GM19467 (cell line): ENCODE data around the gene PHTF2.
"Not testable (repeated sequence)": the region's sequence is repeated elsewhere in the genome, so short reads cannot be mapped to it uniquely, and the experiment has no call there.

ENCODE experiments used
- ATAC-seq: cut with Tn5 transposase; IDR thresholded peaks from one replicate; pipeline ENCODE4 v1.9.1; 2021; ENCODE audit warnings: mild to moderate bottlenecking, moderate library complexity; ENCODE audit not compliant: unreplicated experiment

Gene PHTF2

DNA sequence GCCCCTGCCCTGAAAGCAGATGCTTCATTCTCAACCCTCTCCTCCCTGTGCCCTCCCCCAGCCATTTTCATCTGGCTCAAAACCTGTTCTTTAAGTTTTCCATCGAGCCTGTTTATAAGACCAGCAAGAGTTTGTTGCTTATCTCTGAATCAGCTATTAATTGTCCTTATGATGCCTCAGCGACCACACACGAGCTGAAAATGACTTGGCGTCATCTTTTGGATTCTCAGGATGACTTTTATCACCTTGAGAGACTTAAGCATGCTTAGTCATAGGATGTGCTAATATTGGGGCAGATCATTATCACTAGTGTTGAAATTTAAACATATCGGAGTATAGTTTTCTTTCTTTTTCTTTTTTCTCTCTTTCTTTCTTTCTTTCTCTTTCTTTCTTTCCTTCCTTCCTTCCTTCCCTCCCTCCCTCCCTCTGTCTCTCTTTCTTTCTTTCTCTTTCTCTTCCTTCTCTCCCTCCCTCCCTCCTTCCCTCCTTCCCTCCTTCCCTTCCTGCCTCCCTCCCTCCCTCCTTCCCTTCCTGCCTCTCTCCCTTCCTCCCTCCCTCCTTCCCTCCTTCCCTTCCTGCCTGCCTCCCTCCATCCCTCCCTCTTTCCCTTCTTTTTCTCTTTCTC is 184.5 kb downstream of the PHTF2 start:
- no peak for ATAC-seq

DNA sequence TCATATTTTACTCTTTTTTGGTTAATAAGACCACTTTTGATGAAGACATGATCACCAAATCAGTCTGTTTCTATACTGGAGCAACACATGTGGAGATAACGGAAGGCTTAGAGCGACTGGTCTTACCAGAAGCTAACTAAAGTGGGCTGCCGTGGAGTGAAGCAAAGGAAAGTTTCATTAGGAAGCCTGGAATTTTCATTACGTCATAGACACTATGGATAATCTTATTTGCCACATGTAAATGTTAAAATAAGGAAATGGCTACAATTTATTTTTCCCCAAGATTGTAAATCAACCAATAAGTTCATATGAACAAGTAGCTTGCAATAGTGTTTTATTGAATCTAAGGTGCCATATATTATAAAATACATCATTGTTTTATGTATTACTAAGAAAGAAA is 185.4 kb downstream of the PHTF2 start:
- ATAC-seq, result no peak

- ATAC-seq, result no peak
Measured at GRCh38 chr7:77985232-77985973, 186.8 kb downstream of the PHTF2 start.

- no peak for ATAC-seq
Measured at GRCh38 chr7:77985974-77986339, 187.4 kb downstream of the PHTF2 start.

DNA sequence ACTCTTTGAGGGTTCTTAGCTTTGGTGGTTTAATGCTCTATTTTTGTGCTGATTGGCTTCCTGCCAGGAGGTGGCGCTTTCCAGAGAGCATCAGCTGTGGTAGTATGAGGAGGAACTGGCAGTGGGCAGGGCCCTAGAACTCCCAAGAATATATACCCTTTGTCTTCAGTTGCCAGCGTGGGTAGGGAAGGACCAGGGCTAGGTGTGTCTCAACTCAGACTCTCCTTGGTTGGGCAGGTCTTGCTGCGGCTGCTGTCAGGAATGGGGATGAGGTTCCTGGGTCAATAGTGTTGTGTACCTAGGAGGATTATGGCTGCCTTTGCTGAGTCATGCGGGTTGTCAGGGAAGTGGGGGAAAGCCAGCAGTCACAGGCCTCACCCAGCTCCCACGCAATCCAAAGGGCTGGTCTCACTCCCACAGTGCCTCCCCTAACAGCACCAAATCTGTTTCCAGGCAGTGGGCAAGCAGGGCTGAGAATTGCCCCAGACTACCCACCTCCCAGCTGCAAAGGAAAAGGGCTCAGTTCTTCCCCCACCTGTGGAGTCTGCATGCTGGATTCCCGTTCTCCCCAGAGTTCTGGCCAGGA is 191.5 kb downstream of the PHTF2 start:
- no peak for ATAC-seq

- ATAC-seq, result no peak
Measured at GRCh38 chr7:77991656-77992055, 193.1 kb downstream of the PHTF2 start.

- no peak for ATAC-seq
Measured at GRCh38 chr7:77993838-77994237, 195.3 kb downstream of the PHTF2 start.

DNA sequence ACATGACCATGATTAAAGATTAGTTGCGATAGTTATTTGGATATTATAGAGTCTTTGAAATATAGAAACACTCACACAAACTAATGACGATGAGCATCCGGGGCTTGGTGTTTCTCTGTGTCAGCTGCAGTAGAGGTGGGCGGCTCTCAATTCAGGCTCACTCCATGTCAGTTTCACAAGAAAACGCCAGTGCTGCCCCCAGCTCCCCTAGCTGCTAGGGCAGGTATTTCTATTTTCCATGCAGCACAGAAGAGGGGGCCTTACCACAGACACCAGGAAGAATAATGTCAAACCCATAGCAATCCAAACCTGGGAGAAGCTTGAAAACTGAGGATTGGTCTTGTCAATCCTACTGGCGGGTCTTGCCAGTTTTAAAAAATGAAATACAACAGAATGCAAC is 197.1 kb downstream of the PHTF2 start:
- no peak for ATAC-seq

GRCh38 chr7:77999168-77999567 is 200.6 kb downstream of the PHTF2 start:
- not testable (repeated sequence) for ATAC-seq

DNA sequence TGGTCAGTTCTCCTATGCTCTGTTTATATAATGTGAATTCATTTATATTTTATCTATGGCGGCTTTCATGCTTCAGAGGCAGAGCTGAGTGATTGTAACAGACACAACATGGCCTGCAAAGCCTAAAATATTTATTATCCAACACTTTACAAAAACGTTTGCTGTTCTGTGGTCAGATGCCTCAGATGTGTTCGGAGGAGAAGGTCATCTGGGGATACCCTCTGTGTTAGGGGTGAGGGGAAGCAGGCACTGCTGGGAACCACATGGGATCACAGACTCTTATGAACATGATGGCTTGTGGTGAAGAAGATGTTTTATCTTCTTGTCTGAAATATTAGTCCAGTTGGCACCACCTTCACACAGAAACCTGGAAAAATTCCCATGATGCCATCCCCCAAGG is 203.4 kb downstream of the PHTF2 start:
- ATAC-seq, result no peak

GRCh38 chr7:78002715-78003114 is 204.1 kb downstream of the PHTF2 start:
- no peak for ATAC-seq

DNA sequence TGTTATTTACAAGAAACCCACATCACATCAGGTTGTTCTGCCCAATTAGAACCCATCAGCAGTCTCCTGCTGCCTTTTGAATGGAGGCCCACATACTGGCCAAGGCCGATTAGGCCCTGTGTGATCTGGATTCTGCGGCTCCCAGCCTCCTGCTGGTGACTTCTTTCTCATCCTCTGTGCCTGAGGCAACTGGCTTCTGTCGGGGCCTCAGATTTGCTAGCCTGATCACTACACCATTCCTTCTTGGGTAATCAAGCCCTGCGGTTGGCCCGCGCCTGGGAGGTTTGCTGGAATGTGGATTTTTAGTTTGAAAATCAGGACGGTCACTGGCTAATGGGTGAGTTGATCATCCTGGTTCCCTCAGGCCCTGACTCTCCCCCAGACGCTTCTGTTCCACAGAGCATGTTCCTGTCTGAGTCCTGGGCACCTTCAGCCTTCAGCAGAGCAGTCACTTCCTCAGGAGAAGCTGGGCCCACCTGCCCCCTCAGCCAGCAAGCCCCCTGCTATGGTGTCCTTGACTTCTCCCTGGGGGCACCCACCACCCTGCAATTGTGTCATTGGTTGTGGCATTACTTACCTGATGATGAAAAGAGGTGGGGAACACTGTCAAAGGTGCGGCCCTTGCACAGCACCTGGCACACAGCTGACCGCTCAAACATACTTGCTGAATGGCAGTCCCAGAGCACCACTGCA is 207.6 kb downstream of the PHTF2 start:
- ATAC-seq, result no peak
